Embryonic facial prominence (tissue), 1 donor: ENCODE results near the gene SECTM1.

Source experiments
- DNase-seq: peaks from one replicate; pipeline ENCODE4 v3.0.0-alpha.2; 2016; ENCODE audit errors: extremely low spot score

SECTM1 gene

DNA sequence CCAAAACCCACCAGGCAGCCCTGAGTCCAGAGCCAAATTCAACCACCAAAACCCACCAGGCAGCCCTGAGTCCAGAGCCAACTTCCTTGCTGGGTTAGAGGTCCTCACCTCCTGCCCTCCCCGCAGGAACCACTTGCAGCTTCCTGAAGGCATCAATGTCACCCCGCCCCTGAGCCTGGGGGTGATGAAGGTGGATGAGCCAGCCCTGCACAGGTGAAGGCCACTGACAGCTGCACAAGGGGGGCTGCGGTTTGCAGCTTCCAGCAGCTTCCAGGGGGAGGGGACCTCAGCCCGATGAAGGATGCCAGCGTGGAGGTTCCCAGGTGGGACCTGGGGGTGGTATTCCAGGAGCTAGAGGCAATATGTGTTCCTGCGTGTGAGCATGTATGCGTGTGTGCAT, 52.5 kb downstream of the SECTM1 start:
- DNase-seq, result no peak

DNA sequence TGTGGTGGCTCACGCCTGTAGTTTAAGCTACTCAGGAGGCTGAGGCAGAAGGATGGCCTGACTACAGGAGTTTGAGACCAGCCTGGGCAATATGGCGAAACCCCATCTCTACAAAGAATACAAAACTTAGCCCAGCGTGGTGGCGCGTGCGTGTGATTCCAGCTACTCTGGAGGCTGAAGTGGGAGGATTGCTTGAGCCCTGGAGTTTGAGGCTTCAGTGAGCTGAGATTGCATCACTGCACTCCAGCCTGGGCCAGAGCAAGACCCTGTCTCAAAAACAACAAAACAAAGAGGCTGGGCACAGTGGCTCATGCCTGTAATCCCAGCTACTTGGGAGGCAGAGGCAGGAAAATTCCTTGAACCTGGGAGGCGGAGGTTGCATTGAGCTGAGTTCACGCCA, 53.0 kb downstream of the SECTM1 start:
- no peak for DNase-seq

DNA sequence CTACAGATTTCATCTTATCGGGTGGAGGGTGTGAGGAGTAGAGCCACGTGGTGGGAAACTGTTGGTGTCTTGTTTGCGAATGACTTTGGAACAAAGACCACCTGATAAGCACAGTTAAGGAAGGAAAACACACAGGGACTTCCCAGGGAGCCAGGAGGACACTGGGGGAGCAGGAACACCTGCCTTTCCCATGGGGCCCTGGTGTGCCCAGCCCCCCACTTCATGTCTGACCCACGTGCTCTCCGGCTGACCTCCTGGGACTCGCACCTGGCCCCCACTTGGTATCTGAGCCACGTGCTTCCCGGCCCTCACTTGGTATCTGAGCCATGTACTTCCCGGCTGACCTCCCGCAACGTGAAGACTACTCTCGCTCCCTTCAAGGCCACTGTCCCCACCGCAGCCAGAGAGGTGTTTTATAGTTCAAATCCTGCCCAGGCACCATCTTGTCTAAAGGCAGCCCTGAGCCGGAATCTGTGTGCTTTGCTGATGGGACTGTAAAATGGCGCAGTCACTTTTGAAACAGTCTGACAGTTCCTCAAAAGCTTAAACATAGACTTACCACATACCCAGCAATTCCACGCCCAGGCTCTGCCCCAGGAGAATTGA, 54.7 kb downstream of the SECTM1 start:
- DNase-seq, result no peak

DNA sequence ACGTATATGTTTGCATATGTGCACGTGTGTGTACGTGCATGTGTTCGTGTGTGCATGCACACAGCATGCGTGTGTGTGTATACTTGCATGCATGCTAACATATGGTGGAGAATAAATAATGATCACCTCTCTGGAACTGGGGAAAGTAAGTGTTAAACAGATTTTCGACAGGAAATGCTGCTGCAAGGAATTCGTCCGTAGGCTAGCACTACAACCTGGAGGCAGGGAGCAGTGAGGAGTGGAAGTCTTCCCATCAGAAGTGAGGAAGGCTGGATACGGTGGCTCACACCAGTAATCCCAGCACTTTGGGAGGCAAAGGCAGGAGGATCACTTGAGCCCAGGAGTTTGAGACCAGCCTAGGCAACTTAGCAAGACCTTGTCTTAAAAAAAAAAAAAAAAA, 55.3 kb downstream of the SECTM1 start:
- no peak for DNase-seq

DNA sequence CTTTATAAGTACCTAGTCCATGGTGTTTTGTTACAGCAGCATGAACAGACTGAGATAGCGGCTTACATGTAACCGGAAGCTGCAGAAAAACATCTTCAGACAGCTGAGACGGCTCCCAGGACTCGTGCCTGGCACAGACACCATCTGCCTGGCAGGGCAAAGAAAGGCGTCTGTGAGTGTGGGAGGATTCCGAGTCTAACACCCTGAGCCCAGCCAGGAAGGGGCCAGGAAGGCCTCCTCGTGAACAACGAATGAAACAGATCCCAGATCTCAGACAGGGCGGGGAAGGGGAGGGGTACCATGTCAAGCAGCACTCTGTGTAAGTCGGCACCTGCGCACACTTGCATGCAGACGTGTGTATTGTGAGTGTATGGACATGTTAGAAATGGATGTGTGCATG, 55.7 kb downstream of the SECTM1 start:
- no peak for DNase-seq

DNA sequence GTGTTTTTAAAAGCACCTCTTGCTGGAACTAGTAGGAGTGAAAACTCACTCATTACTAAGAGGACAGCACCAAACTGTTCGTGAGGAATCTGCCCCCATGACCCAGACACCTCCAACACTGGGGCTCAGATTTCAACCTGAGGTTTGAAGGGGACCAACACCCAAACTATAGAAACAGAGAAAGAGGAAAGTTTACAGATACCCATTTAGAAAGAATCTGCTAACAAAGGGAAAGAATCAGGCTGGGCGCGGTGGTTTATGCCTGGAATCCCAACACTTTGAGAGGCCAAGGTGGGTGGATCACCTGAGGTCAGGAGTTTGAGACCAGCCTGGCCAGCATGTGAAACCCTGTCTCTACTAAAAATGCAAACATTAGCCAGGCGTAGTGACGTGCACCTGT, 56.6 kb downstream of the SECTM1 start:
- DNase-seq, result no peak

DNA sequence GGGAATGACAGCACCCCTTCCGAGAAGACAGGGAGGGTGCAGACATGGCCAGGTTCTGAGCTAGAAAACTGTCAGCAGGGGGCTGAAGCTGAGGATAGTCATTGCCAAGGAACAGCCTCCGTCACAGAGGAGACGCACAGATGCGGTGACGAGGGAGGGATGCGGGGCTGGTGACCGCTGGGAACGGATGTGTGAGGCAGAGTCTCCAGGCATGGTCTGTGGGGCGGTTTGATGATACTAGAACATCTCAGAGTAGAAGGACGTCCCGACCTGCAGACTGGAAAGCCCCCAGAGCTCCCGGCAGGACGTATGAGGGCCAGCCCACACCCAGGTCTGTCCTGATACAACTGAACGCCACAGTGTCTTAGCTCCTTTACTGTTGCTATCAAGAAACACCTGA, 58.2 kb downstream of the SECTM1 start:
- DNase-seq, result no peak

DNA sequence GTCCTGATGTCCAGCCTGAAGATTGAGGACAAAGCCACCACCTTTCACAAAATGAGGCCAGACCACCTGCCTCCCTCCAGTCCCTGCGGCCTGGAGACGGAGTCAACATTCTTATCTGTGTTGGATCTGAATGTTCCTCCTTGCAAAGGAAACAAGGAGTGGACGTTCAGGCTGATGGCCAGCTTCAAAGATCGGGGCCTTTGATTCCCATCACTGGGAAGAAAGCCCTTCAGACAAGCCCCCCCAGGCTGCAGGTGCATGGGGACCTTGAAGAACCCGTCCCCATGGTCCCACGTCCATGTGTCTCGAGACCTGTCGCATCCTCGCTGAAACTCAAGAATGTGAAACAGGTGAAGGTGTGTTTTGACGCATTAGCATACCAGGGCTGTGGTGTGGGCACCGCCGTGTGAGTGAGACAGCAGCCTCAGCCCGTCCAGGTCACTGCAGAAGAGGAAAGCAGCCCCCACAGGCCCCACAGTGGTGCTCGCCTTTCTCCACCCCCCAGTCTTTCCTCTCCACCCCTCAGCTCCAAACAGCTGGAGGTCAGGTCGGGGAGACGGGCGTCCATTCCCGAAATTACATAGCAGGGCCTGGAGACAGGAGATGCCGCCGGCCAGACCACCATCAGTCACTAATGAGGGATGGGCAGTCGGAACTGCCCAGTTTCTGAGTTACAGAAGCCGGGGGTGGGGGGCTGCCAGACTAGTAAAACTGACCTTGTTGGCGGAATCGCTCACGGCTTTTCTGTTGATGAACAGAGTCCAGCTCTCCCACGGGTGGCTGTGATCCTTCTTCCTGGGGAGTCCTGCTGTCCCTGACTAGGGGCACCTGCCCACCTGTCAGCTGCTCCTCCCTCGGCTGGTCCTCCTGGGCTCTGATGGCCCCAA, 59.2 kb downstream of the SECTM1 start:
- DNase-seq, result no peak

DNA sequence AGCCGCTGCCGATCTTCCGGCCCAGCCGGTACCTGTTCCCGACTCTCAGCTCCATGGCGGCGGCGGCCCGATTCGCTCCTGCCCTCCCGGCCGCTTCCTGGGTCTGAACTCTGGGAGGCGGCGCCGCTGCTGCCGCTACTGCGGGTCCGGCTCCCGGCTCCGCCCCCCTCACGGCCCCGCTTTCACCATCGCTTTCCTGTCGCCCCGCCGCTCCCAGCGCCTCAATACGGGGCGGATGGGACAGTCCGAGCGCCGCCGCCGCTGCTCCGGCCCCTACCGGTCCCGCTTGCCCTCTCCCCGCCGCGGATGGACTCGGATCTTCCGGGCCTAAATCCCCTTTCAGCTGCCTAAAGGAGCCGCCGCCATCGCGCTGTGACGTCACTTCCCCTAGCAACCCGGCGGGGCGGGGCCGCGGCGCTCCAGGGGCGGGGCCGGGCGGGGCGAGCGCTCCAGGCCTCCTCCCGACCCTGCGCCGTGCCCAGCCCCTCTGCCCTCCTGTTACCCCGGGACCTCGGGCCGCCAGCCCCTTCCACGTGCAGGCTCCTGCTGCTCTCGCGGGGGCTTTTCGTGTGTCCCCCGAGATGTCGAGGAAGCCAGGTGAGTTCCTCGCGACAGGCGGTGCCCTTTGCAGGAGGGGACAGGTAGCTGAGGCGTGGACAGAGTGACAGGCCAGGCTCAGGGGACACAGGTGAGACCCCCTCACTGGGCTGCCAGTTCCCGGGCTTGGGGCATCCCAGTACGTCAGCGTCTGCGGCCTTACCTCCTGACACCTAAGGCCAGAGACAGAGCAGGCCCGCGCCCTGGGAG, 60.0 kb downstream of the SECTM1 start, which contains the start of gene CSNK1D:
TSS of gene CSNK1D (minus strand) at position 374 of the 807 bp plus-strand sequence. CDS start at position 55, 319 bp downstream.
- peak; percentile 85 for DNase-seq

DNA sequence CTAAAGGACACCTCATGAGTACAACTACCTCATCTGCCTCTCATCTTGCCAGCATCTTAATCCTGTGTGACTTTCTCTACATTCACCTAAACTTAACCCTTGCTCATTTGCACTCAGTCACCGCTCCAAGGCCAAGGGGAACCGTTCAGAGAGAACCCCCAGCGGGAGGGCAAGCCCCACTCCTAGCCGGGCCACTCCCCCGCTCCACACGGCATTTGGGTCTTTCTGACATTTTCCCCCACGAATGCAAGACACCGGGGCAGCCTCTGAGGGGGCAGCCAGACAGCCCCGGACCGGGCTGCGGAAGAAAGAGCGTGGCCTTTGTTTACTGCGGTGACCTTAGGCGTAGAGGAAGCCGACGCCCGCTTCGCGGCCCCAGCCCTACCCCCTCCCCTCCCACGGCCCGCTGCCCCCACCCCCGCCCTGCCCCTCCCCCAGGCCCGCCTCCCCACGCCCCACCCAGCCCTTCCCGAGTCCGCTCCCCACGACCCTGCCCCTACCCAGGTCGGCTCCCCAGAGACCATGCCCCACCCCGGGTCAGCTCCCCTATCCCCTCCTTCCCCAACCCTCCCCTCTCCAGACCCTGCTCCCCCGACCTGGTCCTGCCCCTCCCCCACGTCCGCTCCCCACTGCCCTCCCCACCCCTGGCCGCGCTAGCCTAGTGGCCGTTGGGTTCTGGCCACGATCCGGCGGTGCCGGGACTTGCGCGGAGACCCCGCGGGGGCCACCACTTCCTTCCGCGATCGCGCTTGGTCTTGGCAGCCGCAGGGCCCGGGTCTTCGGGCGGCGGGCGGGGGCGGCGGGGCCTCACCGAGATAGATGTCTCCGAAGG, 60.9 kb downstream of the SECTM1 start:
- no peak for DNase-seq

DNA sequence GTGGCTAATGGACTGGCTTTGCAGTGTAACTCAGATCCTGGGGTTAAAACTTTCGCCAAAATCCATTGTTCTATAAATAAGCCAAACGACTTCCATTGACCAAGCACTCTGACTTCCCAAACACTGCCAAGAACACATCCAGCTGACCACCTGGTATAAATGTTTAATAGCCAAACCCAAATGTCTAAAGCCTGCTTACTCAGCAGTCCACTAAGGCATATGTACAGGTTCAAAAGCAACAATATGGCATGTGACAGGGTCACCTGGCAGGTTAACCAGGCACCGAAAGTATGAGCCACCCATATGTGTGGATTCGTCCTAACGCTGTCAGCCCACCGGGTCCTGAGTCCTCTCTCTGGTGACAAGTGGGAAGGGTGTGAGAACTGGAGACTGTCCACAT, 62.2 kb downstream of the SECTM1 start:
- DNase-seq, result no peak
